Measurements from ENCODE around the gene FYN.

FYN gene

GRCh38 chr6:111870051-111870741 is 3.1 kb downstream of the FYN start:
- no peak for TF ChIP-seq PAX5 (IDR thresholded peaks at IDR 0.05; ENCODE audit: insufficient read depth, low read length, severe bottlenecking)
- no peak for TF ChIP-seq POU2F2 (IDR thresholded peaks at IDR 0.05; ENCODE audit: low read depth, low read length)
- peak; percentile 46 for TF ChIP-seq SPI1 (IDR thresholded peaks at IDR 0.05; ENCODE audit: low read depth, low read length)
- no peak for DNase-seq (ENCODE audit: insufficient read length, low spot score)
- FAIRE-seq = no peak

DNA sequence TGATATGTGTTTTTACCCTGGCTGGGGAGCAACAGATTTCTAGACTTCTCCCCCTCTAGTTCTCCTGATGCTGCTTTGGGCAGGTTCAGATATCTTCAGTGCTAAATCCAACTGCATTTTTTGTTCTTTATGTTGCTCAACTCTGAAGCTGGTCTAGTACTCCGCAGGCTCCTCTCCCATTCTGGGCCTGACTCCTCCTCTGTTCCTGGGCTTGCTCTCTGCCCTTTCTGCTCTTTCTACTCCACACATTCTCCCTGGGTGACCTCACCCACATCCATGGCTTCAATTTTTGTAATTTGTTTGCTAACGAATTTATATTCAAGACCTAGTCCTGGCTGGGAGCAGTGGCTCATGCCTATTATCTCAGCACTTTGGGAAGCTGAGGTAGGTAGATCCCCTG is 6.4 kb downstream of the FYN start:
- DNase-seq (ENCODE audit: insufficient read length, low spot score) (no peak), FAIRE-seq (no peak)
- TF ChIP-seq PAX5 (IDR thresholded peaks at IDR 0.05; ENCODE audit: insufficient read depth, low read length, severe bottlenecking) (no peak), POU2F2 (IDR thresholded peaks at IDR 0.05; ENCODE audit: low read depth, low read length) (no peak), SPI1 (IDR thresholded peaks at IDR 0.05; ENCODE audit: low read depth, low read length) (no peak)

DNA sequence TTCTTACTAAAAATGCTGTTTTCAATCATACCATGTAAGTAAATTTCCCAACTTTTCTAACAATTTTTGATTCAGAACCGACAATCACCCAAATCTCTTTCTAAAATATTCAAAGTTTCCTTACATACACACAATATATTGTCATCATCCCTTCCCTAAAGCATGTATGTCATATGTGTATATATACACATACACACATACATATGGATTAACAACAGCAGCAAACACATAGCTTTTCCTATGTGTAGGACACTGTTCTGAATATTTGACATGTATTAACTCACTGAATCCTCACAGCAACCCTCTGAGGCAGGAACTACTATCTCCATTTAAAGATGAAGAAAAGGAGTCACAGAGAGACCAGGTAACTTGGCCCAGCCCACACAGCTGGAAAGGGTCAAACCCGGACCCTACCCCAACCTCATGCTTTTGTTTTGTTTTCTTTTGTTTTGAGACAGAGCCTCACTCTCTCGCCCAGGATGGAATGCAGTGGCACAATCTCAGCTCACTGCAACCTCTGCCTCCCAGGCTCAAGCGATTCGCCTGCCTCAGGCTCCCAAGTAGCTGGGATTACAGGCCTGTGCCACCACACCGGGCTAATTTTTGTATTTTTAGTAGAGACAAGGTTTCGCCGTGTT is 7.2 kb downstream of the FYN start:
- FAIRE-seq (no peak), DNase-seq (ENCODE audit: insufficient read length, low spot score) (no peak)

GRCh38 chr6:111865049-111865585 is 8.1 kb downstream of the FYN start:
- TF ChIP-seq POLR2A (IDR thresholded peaks at IDR 0.05; ENCODE audit: low read depth, low read length) = no peak
- no peak for TF ChIP-seq POLR2AphosphoS5 (IDR thresholded peaks at IDR 0.05; ENCODE audit: low read depth, low read length)
- no peak for TF ChIP-seq SPI1 (IDR thresholded peaks at IDR 0.05; ENCODE audit: low read depth, low read length)
- TF ChIP-seq POU2F2 (IDR thresholded peaks at IDR 0.05; ENCODE audit: low read depth, low read length) = no peak
- no peak for TF ChIP-seq PAX5 (IDR thresholded peaks at IDR 0.05; ENCODE audit: insufficient read depth, low read length, severe bottlenecking)
- TF ChIP-seq TAF1 (IDR thresholded peaks at IDR 0.05; ENCODE audit: low read depth, low read length) = no peak
- FAIRE-seq = no peak
- no peak for DNase-seq (ENCODE audit: insufficient read length, low spot score)

More for the DNA sequence above, 7.2 kb downstream of the FYN start:
- TF ChIP-seq PAX5 (IDR thresholded peaks at IDR 0.05; ENCODE audit: insufficient read depth, low read length, severe bottlenecking) (no peak), POLR2AphosphoS5 (IDR thresholded peaks at IDR 0.05; ENCODE audit: low read depth, low read length) (no peak), TAF1 (IDR thresholded peaks at IDR 0.05; ENCODE audit: low read depth, low read length) (no peak), SPI1 (IDR thresholded peaks at IDR 0.05; ENCODE audit: low read depth, low read length) (no peak), POU2F2 (IDR thresholded peaks at IDR 0.05; ENCODE audit: low read depth, low read length) (no peak), POLR2A (IDR thresholded peaks at IDR 0.05; ENCODE audit: low read depth, low read length) (no peak)

DNA sequence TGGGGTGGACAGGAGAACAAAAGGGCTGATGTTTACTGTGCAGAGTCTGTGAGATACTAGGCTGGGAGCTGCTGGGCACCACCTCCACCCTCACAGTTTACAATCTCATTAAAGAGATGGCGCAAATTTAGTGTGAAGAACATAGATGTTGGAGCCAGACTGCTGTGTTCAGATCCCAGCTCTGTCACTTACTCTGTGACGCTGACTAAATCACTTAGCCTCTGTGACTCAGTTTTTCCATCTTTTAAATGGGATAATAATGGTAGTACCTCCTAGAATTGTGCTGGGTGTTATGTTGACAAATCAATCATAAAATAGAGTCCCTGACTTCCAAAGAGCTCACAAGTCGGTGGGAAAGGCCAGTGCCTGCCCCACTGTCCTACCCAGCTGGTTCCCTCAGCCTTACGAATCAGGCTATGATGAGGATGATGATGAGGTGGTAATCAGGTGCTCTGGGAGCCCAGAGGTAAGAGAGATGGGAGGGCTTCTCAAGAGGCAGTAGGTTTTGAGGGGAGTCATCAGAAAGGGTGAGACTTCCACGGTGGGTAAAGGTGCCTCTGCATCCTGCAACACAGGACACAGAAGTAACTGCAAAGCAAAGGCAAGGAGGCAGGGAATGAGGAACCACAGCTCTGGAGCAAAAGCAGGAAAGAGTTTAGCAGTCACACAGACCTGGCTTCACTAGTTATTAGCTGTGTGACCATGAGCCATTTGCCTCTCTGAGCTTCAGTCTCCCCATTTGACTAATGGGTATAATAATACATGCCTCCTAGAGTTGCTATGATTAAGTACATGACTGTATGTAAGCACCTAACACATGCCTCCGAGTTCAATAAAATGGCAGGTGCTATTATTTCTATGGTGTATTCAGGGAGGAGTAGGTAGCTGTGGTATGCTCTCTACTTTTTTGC is 8.9 kb downstream of the FYN start:
- FAIRE-seq = no peak
- TF ChIP-seq POU2F2 (IDR thresholded peaks at IDR 0.05; ENCODE audit: low read depth, low read length) (no peak), POLR2A (IDR thresholded peaks at IDR 0.05; ENCODE audit: low read depth, low read length) (no peak), PAX5 (IDR thresholded peaks at IDR 0.05; ENCODE audit: insufficient read depth, low read length, severe bottlenecking) (no peak), SPI1 (IDR thresholded peaks at IDR 0.05; ENCODE audit: low read depth, low read length) (no peak), POLR2AphosphoS5 (IDR thresholded peaks at IDR 0.05; ENCODE audit: low read depth, low read length) (no peak), TAF1 (IDR thresholded peaks at IDR 0.05; ENCODE audit: low read depth, low read length) (no peak)
- DNase-seq (ENCODE audit: insufficient read length, low spot score) = no peak

GRCh38 chr6:111862741-111863140 is 10.5 kb downstream of the FYN start:
- FAIRE-seq (peak; percentile 9), DNase-seq (ENCODE audit: insufficient read length, low spot score) (no peak)
- TF ChIP-seq POU2F2 (IDR thresholded peaks at IDR 0.05; ENCODE audit: low read depth, low read length) (no peak), POLR2A (IDR thresholded peaks at IDR 0.05; ENCODE audit: low read depth, low read length) (no peak), TAF1 (IDR thresholded peaks at IDR 0.05; ENCODE audit: low read depth, low read length) (no peak), SPI1 (IDR thresholded peaks at IDR 0.05; ENCODE audit: low read depth, low read length) (no peak), POLR2AphosphoS5 (IDR thresholded peaks at IDR 0.05; ENCODE audit: low read depth, low read length) (no peak), PAX5 (IDR thresholded peaks at IDR 0.05; ENCODE audit: insufficient read depth, low read length, severe bottlenecking) (no peak)

GRCh38 chr6:111862314-111862713 is 10.9 kb downstream of the FYN start:
- no peak for FAIRE-seq
- TF ChIP-seq POLR2A (IDR thresholded peaks at IDR 0.05; ENCODE audit: low read depth, low read length) (no peak), PAX5 (IDR thresholded peaks at IDR 0.05; ENCODE audit: insufficient read depth, low read length, severe bottlenecking) (no peak), TAF1 (IDR thresholded peaks at IDR 0.05; ENCODE audit: low read depth, low read length) (no peak), SPI1 (IDR thresholded peaks at IDR 0.05; ENCODE audit: low read depth, low read length) (no peak), POLR2AphosphoS5 (IDR thresholded peaks at IDR 0.05; ENCODE audit: low read depth, low read length) (no peak), POU2F2 (IDR thresholded peaks at IDR 0.05; ENCODE audit: low read depth, low read length) (no peak)
- no peak for DNase-seq (ENCODE audit: insufficient read length, low spot score)

DNA sequence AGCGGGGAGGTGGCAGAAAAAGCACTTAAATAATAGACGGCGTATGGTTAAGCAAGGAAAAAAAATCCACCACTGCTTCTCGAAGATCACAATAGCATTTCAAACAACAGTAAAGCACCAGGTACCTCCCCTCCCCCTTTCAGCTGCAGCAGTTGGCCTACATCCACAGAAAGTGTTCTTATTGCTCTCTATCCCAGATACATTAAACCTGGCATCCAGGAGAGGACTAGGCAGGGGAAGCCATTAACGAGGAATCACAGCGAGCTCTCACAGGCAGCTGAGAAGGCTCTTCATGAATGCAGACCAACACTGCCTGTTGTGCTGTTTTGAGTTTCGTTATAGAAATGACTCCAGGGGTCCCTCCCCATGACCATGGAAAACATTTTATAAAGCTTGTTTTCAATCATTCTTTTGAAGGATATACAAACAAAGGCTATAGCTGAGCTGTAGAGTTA is 11.8 kb downstream of the FYN start:
- FAIRE-seq (no peak), DNase-seq (ENCODE audit: insufficient read length, low spot score) (no peak)

GRCh38 chr6:111858347-111858746 is 14.9 kb downstream of the FYN start:
- FAIRE-seq = no peak
- DNase-seq (ENCODE audit: insufficient read length, low spot score) = no peak
- TF ChIP-seq POLR2A (IDR thresholded peaks at IDR 0.05; ENCODE audit: low read depth, low read length) (no peak), POLR2AphosphoS5 (IDR thresholded peaks at IDR 0.05; ENCODE audit: low read depth, low read length) (no peak), TAF1 (IDR thresholded peaks at IDR 0.05; ENCODE audit: low read depth, low read length) (no peak), PAX5 (IDR thresholded peaks at IDR 0.05; ENCODE audit: insufficient read depth, low read length, severe bottlenecking) (no peak), POU2F2 (IDR thresholded peaks at IDR 0.05; ENCODE audit: low read depth, low read length) (no peak), SPI1 (IDR thresholded peaks at IDR 0.05; ENCODE audit: low read depth, low read length) (no peak)

More for the DNA sequence above, 11.8 kb downstream of the FYN start:
- TF ChIP-seq TAF1 (IDR thresholded peaks at IDR 0.05; ENCODE audit: low read depth, low read length) = no peak
- TF ChIP-seq SPI1 (IDR thresholded peaks at IDR 0.05; ENCODE audit: low read depth, low read length) = no peak
- TF ChIP-seq POLR2AphosphoS5 (IDR thresholded peaks at IDR 0.05; ENCODE audit: low read depth, low read length) = no peak
- TF ChIP-seq POLR2A (IDR thresholded peaks at IDR 0.05; ENCODE audit: low read depth, low read length) = no peak
- no peak for TF ChIP-seq POU2F2 (IDR thresholded peaks at IDR 0.05; ENCODE audit: low read depth, low read length)
- TF ChIP-seq PAX5 (IDR thresholded peaks at IDR 0.05; ENCODE audit: insufficient read depth, low read length, severe bottlenecking) = no peak

Data from GM12891 (cell line).